Measurements from ENCODE around the gene GNAO1.

DNA sequence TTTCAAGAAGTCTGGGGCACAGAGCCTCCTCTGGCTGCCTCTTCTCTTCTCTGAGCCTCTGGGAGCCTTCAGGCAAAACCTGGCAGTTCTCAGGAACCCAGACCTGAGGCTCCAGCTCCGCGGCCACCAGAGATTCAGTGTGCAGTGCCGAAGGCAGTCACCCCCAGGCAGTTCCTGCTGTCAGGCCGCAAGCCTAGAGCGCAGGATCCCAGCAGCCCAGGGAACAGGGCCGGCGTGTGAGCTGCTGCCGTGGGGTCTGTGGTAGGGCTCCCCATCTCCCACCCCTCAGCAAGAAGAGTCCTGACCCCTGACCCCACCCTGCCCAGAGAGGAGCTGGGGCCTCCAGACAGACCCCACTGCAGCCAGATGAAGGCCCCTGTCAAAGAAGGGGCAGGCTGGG lies 155.9 kb downstream of the GNAO1 start:
- no peak for TF ChIP-seq CTCF (conservative IDR thresholded peaks at IDR 0.05)
- no peak for TF ChIP-seq ZFX (IDR thresholded peaks at IDR 0.05)
